GM18517 (cell line): Measurements from ENCODE around the gene NFE2.
"Not testable (repeated sequence)": the region's sequence is repeated elsewhere in the genome, so short reads cannot be mapped to it uniquely, and the experiment has no call there.

Experiments used
- ATAC-seq: cut with Tn5 transposase; IDR thresholded peaks from one replicate; pipeline ENCODE4 v1.9.1; 2021; ENCODE audit warnings: mild to moderate bottlenecking, moderate library complexity; ENCODE audit not compliant: unreplicated experiment

Gene NFE2

DNA sequence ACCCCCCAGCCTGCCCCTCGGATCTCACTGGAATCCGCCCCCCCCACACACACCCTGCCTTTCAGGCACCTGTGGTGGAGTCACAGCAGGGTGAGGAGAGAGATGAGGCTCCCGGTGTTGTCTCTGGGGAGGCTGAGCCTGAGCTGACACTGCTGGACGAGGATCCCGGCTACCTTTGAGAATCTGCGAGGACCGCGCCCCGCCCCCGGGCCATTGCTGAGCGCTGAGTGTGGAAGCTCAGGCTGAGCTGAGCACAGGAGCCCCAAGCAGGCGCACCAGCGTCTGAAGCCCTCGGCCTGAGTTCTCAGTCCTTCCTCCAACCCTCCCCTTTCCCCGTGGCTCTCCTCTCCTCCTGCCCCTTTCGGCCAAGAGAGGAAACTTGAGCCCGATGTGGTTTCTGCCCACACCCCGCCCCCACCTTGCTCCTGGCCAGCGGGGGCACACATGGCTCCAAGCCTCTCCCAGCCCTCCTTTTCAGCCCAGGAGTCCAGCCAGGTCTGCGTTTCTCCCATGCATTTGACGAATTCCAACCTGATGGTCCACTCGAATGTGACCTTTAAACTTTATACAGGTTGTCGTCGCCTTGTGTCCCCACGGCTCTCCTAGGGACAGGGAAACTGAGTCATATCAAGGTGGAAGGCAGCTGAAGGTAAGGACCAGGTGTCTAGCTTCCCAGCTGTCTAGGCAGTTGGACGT, at the start of gene NFE2:
Gene NFE2 (minus strand): TSS at position 284 of the 696 bp plus-strand sequence. CDS start 5,767 bp downstream, outside the sequence.
- ATAC-seq, result no peak

DNA sequence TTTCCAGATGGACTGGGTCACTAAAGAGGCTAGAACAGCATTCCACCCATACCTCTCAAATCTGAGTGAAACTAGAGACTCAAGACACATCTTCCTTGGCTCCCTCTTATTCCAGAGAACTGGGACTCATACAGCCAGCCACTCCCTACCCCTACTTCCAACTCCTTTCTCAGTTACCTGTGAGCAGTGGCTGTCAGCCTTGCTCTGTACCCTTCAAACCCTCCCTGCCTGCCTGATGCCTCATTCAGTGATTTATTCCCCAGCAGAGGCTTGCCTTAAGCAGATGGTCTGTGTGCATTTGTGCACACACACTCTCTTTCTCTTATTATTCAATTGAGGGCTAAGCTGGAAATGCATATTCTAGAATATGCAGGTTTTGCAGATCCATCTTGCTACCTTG, 48.9 kb upstream of the NFE2 start:
- no peak for ATAC-seq

DNA sequence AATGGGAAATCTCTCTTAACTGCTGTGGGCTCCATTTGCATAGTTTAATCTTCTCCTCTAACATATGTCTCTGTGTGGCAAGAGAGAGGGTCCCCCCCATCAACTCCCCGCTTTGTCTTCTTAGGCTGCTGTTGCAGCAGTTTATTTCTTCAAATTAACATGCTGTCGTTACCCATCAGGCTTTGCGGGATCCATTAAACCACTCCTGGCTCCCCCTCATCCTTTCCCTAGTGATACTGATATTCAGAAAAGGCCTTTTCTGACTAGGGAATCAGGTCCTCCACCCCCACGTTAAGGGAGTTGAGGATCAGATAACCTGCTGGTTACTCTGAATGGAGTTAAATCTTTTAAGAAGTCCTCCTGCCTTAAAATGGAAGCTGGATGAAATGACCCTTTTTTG, 48.2 kb upstream of the NFE2 start:
- no peak for ATAC-seq

DNA sequence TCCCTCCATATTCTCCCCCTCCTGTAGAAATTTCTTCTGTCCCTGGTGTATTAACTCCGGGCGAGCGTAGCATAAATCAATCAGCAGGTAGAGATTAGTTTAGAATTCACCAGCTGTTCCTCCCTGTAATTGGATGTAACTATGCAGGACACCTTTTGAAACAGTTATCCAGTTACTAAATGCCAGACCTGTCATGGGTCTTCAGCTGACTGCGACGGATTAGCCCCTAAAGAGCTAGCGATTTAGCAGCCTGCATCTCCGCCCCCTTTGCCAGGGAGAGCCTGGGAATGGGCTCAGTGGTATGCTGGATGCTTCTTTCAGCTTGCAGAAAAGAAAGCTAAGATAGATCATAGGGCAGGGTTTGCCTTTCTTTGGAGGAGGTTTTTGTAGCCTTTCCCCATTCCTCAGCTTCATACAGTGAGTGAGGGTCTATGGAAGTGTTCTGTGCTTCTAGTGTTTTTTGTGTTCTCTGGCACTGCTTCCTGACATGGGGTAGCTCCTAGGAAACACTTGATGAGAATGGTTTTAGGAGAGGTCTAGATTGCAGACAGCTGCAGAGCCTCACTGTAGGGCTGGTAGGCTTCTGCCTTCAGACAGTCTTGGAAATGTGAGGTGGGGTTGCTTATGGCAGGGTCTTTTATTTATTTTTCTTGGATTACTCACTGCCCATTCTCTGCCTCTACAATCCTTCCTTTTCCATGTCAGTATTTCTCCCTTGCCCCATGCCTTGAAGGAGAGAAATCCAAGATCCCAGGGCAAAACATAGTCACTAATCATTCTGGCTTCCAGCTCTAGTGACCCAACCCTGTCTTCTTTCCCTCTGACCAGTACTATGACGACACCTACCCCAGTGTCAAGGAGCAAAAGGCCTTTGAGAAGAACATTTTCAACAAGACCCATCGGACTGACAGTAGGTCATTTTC, 40.8 kb upstream of the NFE2 start:
- ATAC-seq, result no peak

DNA sequence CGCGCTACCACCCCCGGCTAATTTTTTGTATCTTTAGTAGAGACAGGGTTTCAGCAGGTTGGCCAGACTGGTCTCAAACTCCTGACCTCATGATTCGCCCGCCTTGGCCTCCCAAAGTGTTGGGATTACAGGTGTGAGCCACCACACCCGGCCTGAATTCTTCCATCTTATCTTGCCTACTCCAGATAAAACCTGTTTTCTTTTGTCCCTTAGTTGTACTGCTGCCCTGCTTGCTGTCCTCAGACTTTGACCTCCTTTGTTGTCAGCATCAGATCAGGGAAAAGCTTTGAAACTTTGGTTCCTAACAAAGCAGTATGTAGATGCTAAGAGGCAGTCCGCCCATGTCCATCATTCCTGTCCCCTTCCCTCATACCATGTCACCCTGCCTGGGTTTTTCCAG, 40.0 kb upstream of the NFE2 start:
- no peak for ATAC-seq

DNA sequence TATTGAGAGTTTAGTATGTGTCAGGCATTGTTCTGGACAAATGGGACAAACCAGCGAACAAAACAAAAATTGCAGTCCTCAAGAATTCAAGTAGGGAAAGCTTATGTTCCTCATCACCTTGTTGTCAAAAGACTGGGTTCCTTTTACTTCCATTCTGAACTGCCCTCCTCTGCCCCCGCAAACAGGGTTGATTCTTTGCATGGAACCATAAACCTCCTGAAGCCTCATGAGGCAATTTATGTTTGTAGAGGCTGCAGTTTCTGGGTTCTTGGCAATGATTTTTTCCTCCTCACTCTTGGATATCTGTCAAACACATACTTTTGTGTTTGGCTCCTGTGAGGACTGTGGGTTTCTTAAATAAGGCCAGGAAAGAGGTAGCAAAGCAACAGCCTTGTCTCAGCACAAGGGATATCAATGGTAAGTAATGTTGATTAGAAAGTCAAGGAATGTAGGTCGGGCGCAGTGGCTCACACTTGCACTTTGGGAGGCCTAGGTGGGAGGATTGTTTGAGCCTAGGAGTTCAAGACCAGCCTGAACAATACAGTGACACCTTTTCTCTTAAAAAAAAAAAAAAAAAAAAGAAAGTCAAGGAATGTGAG, 38.0 kb upstream of the NFE2 start:
- ATAC-seq, result no peak

DNA sequence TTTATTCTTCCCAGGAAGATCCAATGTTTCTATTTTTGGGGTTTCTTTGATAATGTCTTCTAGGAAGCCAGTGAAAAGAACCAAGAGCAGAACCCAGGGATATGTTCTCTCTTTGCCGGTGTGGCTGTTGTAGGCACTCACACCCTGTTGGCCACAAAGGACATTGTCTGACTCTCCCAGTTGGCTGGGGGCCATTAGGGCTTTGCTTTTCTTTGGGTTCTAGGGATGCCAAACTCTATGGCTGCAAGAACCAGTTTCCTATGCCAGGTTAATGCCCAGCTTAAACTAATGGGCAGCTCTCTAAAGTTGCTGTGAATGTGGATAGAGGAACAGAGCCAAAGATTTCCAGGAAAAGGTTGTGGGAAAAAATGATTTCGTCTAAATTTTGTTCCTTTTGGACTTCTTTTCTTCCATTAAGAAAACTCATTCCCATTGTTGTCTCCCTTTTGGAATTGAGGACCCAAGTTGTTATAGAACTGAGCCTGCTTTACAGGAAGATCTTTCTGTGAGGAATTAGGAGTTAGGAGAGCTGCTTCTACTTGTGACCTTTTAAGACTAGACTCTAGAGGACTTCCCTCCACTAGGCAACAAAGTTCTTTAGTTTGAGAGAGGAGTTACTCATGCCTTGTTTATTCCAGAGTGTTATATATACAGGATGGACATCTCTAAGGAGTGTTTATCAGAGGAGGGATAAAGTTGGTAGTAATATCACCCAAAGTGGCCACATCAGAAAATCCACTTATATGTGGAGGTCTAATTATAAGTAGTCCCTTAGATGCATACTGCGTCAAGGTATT, 37.2 kb upstream of the NFE2 start:
- no peak for ATAC-seq

DNA sequence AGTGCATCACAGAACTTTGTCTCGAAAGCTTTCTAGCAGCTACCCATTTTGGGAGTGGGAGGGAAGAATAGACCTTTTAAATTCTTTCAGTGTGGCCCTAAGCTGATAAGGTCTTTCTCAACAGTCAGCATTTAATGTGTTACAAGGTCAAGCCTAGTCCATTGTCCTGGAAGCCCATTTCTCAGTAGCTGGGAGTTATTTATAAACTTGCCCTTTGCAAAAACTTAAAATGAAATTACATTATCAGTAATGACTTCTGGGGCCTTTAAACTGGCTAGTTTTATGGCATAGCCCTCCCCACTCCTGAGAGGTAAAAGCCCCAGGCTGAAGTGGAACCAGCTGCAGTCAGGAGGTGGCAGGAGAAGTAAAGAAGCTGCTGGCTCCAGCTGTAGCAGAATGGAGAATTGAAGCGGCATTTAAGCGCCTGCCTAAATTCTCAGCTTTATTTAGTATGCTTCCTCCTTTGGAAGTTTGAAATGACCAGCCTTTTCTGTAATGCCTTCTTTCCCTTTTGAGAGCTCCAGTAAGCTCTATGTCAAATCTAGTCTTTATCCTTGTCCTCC, 36.5 kb upstream of the NFE2 start:
- no peak for ATAC-seq

DNA sequence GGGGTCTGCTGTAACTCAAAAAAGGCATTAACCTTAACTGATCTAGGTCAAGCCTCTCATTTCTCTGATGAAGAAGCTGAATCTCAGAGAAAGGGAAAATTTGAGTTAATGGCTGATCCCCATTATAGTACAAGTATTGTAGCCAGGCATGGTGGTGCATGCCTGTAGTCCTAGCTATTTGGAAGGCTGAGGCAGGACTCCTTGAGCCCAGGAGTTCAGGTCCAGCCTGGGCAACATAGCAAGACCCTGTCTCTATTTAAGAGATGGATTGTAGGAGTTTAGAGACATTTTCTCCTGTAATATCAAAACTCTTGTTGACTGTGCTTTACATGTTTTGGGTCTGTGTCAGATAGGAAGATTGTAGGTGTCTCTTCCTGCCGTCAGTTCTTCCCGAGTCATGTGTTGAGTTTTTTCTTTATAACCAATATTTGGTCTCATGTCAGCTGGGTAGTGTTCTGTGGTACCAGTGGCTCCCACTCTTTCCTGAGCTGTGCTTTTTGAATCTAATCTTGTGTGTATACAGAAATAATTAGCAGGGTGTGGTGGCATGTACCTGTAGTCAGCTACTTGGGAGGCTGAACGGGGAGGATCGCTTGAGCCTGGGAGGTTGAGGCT, 32.7 kb upstream of the NFE2 start:
- ATAC-seq, result no peak

DNA sequence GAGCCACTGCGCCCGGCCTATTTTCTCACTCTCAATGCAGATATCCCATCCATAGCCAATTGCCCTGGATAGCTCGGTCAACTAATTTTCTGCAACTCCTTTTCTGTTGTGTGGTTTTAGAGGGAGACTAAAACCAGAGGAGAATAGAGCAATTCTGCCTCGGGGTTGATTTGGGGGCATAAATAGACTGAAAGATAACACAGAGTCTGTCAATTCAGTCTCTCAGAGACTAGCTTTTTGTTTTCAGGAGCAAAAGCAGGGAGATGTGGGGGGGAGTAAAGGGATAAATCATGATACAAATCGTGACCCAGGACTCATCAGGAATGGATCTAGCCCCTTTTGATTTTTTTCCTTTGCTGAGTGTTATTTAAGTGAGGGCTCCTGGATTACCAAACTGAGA, 30.6 kb upstream of the NFE2 start:
- ATAC-seq, result no peak

DNA sequence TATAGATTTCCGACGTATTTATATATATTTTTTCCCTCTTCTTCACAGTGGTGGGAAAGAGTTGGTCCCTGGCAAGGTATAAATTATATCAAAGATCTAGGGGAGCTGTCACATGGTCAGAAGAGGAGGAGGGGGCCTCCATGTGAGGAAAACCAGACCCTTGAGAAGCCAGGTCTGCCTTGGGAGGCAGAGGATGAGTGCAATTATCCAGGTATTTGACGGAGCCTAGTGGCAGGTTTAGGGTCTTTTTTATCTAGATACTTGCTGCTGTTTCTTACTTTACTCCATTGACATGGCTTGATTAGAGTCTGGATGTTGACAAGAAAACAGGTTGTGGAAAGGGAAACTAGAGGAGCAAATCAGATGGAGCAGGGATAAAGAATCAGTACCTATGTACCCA, 29.6 kb upstream of the NFE2 start:
- no peak for ATAC-seq

DNA sequence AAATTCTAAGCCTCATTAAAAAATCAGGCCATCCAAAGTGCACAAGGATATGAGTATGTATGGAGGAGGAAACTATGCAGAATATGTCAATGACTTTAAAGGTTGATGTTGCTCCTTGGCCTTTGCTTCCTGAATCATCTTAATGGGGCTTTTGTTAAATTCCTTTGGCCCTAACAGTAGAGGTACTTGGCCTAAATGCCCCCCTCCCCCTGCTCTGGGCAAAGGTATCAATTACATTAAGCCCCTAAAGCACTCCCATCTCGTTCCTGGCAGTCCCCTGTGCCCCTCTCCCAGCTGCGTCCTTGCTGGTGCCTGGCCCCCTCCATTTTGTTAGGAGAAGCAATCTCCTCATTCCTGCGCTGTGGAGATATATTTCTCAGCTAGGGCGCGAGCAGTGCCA, 28.9 kb upstream of the NFE2 start:
- ATAC-seq, result no peak

DNA sequence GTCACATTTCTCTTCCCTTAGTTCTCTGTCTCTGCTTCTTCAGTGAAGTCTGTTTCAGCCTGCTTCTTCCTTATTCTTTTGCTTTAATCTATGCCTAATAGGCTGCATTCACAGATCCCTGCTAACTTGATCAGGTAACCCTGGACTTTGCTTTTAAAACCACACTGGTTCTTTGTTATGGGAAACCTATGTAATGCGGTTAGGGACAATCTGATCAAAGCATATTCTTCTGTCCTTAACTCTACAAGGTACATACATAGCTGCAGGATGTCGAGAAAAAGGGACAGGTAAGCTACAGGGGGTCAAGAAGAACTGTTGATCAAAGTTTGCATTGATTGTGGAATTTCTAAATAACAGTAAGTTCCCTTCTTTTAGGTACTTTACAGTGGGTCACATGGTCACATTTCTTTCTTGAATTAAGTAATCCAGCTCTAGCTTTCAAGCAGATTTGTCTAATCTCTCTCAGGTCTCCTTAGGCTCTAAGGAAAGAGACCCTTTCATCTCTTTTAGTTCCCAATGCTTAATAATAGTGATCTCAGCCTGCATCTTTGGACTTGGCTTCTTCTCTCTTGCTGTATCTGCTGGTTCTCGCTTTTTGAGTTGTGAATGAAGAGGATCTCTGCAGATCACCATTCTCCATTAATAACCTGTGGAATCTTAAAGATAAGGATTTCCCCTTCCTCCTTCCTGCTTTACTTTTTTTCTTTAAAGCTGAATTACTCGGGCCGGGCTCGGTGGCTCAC, 28.0 kb upstream of the NFE2 start:
- ATAC-seq, result no peak

DNA sequence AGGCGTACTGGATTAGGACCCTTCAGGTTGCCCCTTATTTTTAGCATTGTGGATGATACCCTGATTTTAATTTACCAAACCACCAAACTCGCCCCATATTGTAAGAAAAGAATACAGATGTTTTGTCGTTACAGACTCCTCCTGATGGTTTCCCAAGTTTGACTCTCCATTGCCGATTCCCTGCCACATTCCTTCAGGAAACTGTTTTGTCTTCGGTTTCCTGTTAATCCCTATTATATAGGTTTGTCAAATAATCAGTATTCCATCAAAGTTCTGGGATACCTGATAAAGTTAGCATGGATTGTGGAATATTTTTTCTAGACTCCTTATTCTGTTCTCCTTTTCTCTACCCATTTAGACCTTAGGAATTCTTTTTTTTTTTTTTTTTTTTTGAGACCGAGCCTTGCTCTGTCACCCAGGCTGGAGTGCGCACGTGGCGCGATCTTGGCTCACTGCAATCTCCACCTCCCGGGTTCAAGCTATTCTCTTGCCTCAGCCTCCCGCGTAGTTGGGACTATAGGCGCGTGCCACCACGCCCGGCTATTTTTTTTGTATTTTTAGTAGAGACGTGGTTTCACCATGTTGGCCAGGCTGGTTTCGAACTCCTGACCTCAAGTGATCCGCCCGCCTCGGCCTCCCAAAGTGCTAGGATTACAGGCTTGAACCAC, 24.8 kb upstream of the NFE2 start:
- not testable (repeated sequence) for ATAC-seq

DNA sequence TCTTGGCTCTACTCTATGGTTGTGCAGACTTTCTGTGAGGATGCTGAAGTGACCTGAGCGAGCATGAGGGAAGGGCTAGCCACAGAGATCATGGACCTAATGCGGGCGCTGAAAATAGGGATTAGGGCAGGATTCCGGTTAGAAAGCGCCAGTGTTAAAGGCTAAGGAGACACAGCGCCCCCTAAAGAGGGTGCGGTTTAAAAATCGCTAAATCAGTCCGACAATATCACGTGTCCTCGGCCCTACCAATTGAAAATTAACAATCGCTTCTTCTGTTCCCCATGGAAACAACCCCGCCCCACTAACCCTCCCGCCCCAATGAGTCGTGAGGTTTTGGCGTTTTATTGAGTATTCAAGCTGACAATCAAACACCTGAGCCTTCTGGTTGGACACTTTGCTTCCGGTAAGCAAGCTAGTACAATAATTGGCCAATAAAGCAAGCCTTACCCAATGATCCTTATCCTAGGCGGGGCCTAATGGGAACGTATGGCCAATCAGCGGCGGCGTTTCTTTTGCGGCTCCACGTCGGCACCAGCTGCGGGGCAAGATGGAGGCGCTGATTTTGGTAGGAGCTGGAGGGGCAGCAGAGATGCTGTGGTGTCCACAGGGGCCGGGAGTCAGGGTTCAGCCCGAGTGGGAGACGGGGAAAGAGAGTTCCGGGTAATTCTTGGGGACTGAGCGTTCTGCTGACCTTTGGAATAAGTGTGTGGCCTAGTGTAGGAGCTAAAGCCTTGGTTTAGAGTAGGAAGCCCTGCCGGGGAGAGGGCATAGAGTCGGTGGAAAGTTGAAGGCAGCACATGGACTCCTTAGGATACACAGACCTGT, 24.0 kb upstream of the NFE2 start, which contains the start of gene COPZ1:
Gene COPZ1 (plus strand): TSS at position 515 of the 825 bp plus-strand sequence. CDS start 33 bp downstream, at position 548.
- peak; percentile 98 for ATAC-seq

DNA sequence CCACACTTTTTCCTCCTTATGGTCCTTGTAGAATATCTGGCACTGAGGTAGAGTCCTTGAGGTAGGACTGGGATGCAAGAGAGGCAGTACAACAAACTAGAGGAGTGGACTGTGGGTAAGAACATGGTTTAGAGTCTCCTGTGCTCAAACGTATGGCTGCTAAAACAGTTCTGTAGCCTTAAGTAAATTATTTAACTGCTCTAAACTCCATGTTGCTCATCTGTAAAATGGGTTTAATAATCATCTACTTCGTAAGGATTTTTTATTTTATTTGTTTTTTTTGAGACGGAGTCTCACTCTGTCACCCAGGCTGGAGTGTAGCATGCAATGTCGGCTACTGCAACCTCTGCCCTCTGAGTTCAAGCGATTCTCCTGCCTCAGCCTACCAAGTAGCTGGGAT, 20.5 kb upstream of the NFE2 start:
- ATAC-seq, result no peak

DNA sequence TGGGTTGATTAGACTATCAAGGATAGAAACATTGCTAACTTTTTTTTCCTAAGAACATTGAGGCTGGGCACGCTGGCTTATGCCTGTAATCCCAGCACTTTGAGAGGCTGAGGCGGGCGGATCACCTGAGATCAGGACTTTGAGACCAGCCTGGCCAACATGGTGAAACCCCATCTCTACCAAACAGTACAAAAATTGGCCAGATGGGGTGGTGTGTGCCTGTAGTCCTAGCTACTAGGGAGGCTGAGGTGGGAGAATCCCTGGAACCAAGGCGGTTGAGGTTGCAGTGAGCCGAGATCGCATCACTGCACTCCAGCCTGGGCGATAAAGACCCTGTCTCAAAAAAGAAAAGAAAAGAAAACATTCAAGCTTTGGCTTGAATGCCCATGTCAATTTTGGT, 11.5 kb upstream of the NFE2 start:
- ATAC-seq, result not testable (repeated sequence)

DNA sequence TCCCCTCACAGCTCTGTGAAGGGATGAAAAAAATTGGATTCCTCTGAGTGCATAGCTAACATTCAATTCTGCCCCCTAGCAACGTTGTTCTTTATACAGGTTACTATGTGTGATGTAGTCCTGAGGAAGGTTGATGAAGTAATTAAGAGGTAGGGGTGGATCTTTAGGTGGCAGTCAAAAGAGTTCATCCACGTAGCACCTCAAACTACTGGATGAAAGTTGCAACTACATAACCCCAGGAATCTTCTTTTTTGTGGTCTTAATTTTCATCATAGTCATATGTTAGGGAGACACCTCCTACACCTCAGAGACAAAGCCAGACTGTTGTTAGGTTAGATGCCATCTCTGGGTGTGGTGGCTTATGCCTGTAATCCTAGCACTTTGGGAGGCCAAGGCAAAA, 10.2 kb upstream of the NFE2 start:
- no peak for ATAC-seq
